AG09319 (cell line): ENCODE measurements around the gene CEP63.

Source experiments
- DNase-seq: peaks from one replicate; pipeline ENCODE4 v3.0.0-alpha.2; 2010; ENCODE audit warnings: low read depth; ENCODE audit errors: extremely low read depth
- TF ChIP-seq, protein P1 (sequence below): IDR thresholded peaks from 2 replicates; pipeline ENCODE4 v1.5.1; 2011; ENCODE audit warnings: low read depth, mild to moderate bottlenecking, inconsistent platforms, low read length, moderate library complexity

CEP63 gene

DNA sequence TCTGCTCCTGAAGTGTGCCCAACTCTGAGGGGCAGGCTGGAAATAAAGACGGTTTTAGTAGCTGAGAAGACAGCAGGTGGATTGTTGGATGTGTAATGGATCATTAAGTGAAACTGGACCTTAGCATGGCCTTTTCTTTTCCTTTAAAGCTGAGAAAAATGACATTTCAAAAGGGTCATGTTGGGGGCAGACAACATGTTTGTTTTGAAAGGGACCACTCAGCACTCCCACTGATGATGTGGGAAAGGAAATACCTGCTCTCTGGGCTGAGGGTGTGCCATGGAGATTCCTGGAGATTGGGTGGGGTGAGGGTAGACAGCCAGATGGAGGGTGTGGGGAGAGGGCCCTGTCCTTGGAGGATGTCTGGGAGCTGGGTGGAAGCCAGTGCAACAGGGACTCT, 38.5 kb upstream of the CEP63 start:
- no peak for DNase-seq
- TF ChIP-seq, protein P1, sequence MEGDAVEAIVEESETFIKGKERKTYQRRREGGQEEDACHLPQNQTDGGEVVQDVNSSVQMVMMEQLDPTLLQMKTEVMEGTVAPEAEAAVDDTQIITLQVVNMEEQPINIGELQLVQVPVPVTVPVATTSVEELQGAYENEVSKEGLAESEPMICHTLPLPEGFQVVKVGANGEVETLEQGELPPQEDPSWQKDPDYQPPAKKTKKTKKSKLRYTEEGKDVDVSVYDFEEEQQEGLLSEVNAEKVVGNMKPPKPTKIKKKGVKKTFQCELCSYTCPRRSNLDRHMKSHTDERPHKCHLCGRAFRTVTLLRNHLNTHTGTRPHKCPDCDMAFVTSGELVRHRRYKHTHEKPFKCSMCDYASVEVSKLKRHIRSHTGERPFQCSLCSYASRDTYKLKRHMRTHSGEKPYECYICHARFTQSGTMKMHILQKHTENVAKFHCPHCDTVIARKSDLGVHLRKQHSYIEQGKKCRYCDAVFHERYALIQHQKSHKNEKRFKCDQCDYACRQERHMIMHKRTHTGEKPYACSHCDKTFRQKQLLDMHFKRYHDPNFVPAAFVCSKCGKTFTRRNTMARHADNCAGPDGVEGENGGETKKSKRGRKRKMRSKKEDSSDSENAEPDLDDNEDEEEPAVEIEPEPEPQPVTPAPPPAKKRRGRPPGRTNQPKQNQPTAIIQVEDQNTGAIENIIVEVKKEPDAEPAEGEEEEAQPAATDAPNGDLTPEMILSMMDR, result no peak

DNA sequence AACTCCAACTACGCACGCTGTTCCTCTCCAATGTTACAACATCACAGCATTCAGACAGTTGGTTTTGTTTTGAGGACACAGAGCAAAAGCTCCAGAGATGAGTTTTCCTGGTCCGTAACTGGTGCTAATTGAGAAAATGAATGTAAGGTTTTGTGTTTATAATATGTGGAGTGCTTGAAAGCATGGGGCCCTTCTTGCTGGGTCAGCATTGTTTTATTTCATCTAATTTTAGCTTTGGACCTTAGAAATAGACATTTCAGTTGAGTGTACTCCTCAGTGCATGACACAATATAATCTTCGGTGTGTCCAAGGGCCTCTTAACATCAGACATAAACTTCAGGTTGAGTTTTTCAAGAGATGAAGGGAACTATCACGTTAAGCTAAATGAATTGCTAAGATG, 37.2 kb upstream of the CEP63 start:
- TF ChIP-seq, protein P1, result no peak
- no peak for DNase-seq

DNA sequence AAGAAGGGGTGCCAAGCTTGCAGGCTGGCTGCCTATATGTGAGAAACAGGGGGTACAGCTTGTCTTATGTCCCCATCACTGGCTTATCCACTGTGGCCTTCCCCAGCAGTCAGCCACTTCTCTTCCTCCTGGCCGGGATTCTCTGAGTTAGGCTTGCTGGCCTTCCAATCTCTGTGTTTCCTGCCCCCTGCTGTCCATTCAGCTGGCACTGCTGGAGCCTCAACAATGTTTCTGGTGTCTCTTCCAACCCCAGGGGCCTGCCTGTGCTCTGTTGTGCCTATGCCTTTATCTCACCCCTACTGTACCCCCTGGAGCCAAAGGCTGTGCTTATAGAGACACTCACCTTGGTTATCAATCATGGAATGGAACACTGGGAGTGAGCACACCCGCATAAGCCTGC, 36.6 kb upstream of the CEP63 start:
- DNase-seq, result no peak
- TF ChIP-seq, protein P1, result peak; percentile 35

DNA sequence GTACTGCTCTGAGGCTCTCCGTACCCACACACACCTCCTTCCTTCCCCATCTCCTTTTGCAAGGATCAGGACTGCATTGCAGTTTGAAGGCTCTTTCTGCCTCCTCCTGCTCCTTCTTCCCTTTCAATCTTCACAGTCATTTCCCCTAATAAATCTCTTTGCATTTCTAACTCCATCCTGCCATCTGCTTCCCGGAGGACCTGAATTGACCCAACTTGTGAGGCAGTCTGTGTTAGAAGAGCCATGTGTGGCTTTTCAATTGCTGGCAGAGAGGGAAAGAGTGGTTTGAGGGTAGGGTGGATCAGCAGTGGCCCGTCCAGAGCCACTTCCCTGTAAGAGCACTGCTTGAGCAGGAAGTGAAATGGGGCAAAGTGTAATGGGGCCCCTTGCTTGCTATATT, 35.9 kb upstream of the CEP63 start:
- DNase-seq, result no peak
- TF ChIP-seq, protein P1, result no peak

DNA sequence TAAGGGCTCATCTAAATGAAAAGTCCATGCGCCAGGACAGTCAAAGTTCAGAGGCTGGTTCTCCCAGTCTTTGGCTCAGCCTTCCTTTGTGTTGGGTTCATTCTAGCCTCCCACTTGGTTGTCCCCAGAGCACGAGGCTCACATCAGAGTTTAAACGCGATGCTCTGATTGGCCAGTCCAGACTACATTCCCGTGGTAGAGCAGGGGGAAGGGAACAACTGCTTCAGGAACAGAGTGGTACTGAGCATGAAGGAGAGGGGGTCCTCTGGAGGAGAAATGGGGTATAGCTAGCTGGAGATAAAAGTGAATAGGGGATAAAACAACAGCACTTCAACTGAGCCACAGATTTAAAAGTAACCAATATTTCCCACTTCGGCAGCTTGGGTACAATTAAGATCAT, 32.2 kb upstream of the CEP63 start:
- DNase-seq, result no peak
- TF ChIP-seq, protein P1, result no peak; the same call in none of the 2 replicates

DNA sequence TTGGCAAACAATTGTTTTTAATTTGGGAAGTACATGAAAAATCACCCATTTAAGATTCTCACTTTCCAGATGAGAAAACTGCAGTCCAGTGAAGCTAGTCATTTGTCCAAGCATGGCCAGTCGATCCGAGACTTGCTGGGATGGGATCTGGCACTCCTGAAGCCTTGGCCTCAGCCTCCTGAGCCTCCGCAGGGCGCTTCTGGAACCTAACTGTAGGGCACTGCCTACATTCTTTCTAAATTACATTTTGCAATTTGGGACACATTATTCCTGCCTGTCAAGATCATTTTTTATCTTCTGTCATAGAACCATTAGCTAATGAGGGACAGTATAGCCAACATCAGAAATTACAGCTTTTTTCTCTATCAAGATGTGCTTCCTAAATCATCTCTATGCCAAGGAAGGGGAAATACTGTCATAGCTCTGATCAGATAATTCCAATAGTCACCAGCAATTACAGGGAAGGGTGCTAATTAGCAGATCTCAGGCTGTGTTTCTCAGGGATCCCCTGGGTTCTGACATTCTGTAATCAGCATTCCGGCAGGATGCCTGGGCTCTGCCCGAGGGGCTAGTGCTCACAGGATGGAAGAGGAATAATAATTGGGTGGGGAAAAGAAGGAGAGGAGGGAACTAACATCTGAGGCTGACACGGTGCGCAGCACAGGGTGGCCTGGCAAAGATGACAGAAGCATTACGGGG, 28.3 kb upstream of the CEP63 start:
- no peak for DNase-seq
- TF ChIP-seq, protein P1, result no peak

DNA sequence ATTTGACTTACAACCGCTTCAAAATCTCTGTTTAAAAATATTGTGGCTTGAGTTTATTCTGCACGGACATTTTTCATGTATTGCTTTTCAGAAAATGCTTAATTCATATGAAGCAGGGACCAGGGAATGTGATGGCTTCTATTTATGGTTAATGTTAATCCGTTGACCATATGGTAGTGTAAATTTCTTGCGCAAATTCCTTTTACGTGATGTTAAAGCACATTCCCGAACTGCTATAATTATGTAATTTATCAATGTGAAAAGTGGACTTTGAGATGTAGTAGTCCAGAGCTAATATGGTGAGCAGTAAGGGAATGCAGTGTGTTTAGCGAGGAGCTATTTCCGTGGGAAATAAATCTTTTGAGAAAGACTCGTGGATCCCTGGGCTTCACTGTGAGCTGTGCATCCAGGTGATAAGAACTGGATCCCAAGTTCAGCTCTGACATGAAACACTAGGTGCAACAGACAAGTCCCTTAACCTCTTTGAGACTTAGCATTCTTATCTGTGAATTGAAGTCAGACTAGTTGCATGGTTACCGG, 27.4 kb upstream of the CEP63 start:
- no peak for DNase-seq
- TF ChIP-seq, protein P1, result no peak
